GM12878 (cell line): ENCODE measurements around the gene CAV2.

Source experiments
- NFYA ChIP-seq: IDR thresholded peaks from 2 replicates; pipeline ENCODE4 v1.6.1; 2011; ENCODE audit warnings: low read depth, mild to moderate bottlenecking, low read length, improper control_type of control experiment, borderline replicate concordance
- RFX5 ChIP-seq: IDR thresholded peaks from 2 replicates; pipeline ENCODE4 v1.6.1; 2011; ENCODE audit warnings: low read depth, low read length, improper control_type of control experiment
- YY1 ChIP-seq: IDR thresholded peaks from 2 replicates; pipeline ENCODE4 v1.6.1; 2011; ENCODE audit warnings: low read depth, mild to moderate bottlenecking, low read length
- TF ChIP-seq, protein P1 (sequence below), 3 experiments: IDR thresholded peaks in 2 of 3; conservative IDR thresholded peaks in 1 of 3; 2 replicates each; pipeline ENCODE4 v1.5.1; 2011; ENCODE audit warnings: low read depth in 3 of 3, low read length in 3 of 3, mild to moderate bottlenecking in 3 of 3, control low read depth in 2 of 3, moderate library complexity in 2 of 3, inconsistent platforms in 1 of 3, mixed read lengths in 1 of 3; ENCODE audit not compliant: control insufficient read depth in 2 of 3, insufficient read depth in 1 of 3; ENCODE audit errors: extremely low read depth in 1 of 3
- TF ChIP-seq, protein P2 (sequence below): fragments of 450-650 bp; IDR thresholded peaks from 2 replicates; pipeline ENCODE4 v1.6.1; 2017; ENCODE audit warnings: mild to moderate bottlenecking, moderate library complexity

DNA sequence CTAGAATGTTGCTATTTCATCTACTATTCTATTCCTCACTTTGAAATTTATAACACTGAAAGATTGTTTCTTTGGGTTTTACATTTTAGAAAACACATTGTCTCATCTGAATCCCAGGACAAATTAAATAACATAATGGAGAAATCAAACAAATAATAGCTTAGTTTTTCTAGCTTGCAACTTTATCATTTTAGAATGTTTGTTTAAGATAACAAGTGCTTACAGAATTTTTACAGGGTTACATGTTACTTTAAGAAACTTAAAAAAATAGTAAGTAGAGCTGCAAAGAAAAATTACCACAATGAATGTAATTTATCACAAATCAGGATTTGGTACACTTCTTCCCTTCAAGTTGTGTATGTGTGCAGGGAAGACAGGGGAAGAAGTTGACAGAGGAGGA is 11.3 kb downstream of the CAV2 start:
- TF ChIP-seq RFX5: no peak
- TF ChIP-seq, protein P1, sequence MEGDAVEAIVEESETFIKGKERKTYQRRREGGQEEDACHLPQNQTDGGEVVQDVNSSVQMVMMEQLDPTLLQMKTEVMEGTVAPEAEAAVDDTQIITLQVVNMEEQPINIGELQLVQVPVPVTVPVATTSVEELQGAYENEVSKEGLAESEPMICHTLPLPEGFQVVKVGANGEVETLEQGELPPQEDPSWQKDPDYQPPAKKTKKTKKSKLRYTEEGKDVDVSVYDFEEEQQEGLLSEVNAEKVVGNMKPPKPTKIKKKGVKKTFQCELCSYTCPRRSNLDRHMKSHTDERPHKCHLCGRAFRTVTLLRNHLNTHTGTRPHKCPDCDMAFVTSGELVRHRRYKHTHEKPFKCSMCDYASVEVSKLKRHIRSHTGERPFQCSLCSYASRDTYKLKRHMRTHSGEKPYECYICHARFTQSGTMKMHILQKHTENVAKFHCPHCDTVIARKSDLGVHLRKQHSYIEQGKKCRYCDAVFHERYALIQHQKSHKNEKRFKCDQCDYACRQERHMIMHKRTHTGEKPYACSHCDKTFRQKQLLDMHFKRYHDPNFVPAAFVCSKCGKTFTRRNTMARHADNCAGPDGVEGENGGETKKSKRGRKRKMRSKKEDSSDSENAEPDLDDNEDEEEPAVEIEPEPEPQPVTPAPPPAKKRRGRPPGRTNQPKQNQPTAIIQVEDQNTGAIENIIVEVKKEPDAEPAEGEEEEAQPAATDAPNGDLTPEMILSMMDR (IDR thresholded peaks at IDR 0.05 in 2 of 3, conservative IDR thresholded peaks at IDR 0.05 in 1 of 3; ENCODE audit: control insufficient read depth in 2 of 3, extremely low read depth in 1 of 3, insufficient read depth in 1 of 3, low read depth in 3 of 3, low read length in 3 of 3): no peak
- TF ChIP-seq, protein P2, sequence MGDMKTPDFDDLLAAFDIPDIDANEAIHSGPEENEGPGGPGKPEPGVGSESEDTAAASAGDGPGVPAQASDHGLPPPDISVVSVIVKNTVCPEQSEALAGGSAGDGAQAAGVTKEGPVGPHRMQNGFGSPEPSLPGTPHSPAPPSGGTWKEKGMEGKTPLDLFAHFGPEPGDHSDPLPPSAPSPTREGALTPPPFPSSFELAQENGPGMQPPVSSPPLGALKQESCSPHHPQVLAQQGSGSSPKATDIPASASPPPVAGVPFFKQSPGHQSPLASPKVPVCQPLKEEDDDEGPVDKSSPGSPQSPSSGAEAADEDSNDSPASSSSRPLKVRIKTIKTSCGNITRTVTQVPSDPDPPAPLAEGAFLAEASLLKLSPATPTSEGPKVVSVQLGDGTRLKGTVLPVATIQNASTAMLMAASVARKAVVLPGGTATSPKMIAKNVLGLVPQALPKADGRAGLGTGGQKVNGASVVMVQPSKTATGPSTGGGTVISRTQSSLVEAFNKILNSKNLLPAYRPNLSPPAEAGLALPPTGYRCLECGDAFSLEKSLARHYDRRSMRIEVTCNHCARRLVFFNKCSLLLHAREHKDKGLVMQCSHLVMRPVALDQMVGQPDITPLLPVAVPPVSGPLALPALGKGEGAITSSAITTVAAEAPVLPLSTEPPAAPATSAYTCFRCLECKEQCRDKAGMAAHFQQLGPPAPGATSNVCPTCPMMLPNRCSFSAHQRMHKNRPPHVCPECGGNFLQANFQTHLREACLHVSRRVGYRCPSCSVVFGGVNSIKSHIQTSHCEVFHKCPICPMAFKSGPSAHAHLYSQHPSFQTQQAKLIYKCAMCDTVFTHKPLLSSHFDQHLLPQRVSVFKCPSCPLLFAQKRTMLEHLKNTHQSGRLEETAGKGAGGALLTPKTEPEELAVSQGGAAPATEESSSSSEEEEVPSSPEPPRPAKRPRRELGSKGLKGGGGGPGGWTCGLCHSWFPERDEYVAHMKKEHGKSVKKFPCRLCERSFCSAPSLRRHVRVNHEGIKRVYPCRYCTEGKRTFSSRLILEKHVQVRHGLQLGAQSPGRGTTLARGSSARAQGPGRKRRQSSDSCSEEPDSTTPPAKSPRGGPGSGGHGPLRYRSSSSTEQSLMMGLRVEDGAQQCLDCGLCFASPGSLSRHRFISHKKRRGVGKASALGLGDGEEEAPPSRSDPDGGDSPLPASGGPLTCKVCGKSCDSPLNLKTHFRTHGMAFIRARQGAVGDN: no peak
- no peak for TF ChIP-seq YY1
- no peak for TF ChIP-seq NFYA
